Measurements from ENCODE around the gene TOGARAM2.

TOGARAM2 gene

DNA sequence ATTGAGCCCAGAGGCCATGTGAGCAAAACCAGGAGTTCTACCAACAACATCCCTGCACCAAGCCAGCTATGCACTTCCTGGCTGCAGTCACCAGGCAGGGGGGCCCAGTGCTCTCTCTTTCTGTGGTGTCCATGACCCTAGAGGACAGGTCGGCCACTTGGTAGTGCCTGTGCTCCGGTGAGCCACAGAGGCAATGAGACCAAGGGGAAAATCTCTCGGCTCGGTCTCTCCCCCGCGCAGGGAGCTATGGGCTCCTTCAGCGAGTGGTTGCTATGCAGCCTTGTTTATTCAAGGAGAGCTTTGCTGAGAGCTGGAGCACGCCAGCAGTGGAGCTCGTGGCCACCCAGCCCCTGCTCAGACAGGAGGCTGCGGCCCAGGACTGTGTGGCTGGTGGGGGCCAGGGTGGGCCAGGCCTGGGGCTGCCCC, at the start of gene TOGARAM2:
Gene TOGARAM2, plus strand, starts transcription at position 283 of the 426 bp plus-strand sequence. CDS start 13,537 bp downstream, outside the sequence.
- no peaks in the 10 kb centered on the region for H3K4me1 ChIP-seq (ENCODE audit: control insufficient read depth in 1 of 2, insufficient read depth in 1 of 2, low read depth in 1 of 2, low read length in 1 of 2)
- no peaks in the 10 kb centered on the region for H3K36me3 ChIP-seq
- TF ChIP-seq, protein P1, sequence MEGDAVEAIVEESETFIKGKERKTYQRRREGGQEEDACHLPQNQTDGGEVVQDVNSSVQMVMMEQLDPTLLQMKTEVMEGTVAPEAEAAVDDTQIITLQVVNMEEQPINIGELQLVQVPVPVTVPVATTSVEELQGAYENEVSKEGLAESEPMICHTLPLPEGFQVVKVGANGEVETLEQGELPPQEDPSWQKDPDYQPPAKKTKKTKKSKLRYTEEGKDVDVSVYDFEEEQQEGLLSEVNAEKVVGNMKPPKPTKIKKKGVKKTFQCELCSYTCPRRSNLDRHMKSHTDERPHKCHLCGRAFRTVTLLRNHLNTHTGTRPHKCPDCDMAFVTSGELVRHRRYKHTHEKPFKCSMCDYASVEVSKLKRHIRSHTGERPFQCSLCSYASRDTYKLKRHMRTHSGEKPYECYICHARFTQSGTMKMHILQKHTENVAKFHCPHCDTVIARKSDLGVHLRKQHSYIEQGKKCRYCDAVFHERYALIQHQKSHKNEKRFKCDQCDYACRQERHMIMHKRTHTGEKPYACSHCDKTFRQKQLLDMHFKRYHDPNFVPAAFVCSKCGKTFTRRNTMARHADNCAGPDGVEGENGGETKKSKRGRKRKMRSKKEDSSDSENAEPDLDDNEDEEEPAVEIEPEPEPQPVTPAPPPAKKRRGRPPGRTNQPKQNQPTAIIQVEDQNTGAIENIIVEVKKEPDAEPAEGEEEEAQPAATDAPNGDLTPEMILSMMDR (IDR thresholded peaks at IDR 0.05), result no peak
- H3K9me3 ChIP-seq, result no peaks in the 10 kb centered on the region
- no peak within 1 kb of the TSS for H3K4me3 ChIP-seq (ENCODE audit: low read depth in 1 of 2, low read length in 1 of 2)
- no peak within 1 kb of the TSS for H3K27ac ChIP-seq
- H3K27me3 ChIP-seq, result no peaks in the 10 kb centered on the region

DNA sequence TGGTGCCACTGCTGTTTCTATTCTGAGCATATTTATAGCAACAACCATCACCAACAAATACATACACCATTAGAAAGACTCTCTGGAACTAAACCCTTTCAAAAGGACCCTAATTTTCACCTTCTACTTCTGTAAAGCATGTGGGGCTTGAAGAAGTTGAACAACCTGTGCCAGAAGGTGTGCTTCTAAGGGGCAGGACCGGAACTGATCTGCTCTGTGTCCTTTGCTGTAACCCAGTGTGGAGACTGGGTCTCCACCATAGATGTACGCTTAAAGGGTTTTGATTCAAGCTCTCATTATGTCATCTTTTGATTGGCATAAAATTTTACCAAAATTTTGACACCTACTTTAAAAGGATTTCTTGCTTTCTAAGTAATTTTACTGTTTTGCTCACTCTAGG, 46.3 kb upstream of the TOGARAM2 start:
- peaks cover 30% of the 10 kb centered on the region for H3K36me3 ChIP-seq
- no peaks in the 10 kb centered on the region for H3K27me3 ChIP-seq
- no peak overlapping the region for H3K4me3 ChIP-seq (ENCODE audit: low read depth in 1 of 2, low read length in 1 of 2)
- TF ChIP-seq, protein P1 (IDR thresholded peaks at IDR 0.05), result no peak
- H3K9me3 ChIP-seq, result no peaks in the 10 kb centered on the region
- no peak overlapping the region for H3K27ac ChIP-seq
- no peaks in the 10 kb centered on the region for H3K4me1 ChIP-seq (ENCODE audit: control insufficient read depth in 1 of 2, insufficient read depth in 1 of 2, low read depth in 1 of 2, low read length in 1 of 2)

DNA sequence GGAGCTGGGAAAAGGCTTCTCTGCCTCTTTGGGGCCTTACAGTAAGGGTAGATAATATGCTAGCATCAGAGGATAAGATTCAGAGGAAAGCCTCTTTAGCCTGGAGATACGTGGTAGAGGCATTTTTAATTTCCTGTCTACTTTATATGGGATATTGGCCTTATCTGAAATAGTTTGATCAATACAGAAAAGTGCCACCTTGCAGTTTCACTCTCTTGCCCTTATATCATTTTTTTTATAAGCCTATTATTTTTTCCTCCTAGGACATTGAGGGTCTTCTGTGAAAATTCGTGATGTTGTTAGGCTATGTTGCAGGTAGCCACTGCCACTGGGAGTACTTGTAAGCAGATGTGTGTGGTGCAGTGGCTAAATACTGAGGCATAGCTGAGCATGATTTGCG, 40.1 kb upstream of the TOGARAM2 start:
- Histone ChIP-seq H3K4me1 (ENCODE audit: control insufficient read depth in 1 of 2, insufficient read depth in 1 of 2, low read depth in 1 of 2, low read length in 1 of 2) (no peaks in the 10 kb centered on the region), H3K27ac (no peak overlapping the region), H3K4me3 (ENCODE audit: low read depth in 1 of 2, low read length in 1 of 2) (no peak overlapping the region), H3K36me3 (peaks cover 46% of the 10 kb centered on the region), H3K9me3 (no peaks in the 10 kb centered on the region), H3K27me3 (no peaks in the 10 kb centered on the region)
- TF ChIP-seq, protein P1 (IDR thresholded peaks at IDR 0.05), result no peak

DNA sequence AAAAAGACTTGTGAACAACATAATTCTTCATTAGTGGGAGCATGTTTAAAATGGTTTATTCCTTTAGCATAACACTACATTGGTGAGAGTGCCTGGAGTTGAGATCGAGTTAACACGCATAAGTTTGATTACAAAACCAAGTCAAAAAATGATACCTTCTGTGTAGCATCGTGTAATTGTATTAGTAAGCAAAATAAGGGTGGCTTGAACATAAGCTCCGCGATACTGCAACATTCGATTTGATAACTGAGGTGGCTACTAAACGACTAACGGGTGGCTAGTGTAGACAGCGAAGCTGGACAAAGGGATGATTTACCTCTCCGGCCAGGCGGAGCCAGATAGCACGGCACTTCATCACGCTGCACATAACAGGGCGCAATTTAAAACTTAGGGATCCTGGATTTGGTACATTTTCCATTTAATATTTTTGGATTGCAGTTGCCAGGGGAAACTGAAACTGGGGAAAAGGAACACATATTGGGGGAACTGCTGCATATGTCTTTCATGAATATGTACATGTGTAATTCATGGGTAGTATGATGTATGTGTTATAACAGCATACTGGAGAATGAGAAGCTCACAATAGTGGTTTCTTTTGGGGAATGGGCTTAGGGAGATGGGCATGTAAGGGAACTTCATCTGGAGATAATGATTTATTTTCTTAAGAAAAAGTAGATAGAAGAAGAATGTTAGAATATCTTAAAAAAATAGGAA, 36.4 kb upstream of the TOGARAM2 start:
- TF ChIP-seq, protein P1 (IDR thresholded peaks at IDR 0.05), result no peak
- H3K4me3 ChIP-seq (ENCODE audit: low read depth in 1 of 2, low read length in 1 of 2), result no peak overlapping the region
- no peak overlapping the region for H3K27ac ChIP-seq
- H3K27me3 ChIP-seq, result no peaks in the 10 kb centered on the region
- no peaks in the 10 kb centered on the region for H3K4me1 ChIP-seq (ENCODE audit: control insufficient read depth in 1 of 2, insufficient read depth in 1 of 2, low read depth in 1 of 2, low read length in 1 of 2)
- H3K9me3 ChIP-seq, result no peaks in the 10 kb centered on the region
- peaks cover 48% of the 10 kb centered on the region for H3K36me3 ChIP-seq

DNA sequence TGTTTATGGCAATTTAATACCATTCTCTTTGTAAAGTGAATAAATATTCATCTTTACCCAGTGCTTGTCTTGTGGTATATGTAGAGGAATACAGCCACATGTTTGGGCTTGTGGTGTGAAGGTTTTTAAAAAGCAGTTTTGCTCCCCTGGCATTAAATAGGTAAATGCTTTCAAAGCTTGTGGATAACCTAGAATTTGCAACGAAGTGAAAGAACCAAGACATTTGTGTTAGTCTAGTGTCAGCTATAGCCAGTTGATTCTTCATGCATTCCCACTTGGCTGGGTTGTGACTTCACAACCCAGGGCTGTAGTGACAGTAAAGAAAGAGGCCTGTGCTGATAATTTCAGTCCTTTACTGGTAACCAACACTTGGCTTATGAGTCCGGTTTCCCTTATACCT, 32.9 kb upstream of the TOGARAM2 start:
- no peak overlapping the region for H3K4me3 ChIP-seq (ENCODE audit: low read depth in 1 of 2, low read length in 1 of 2)
- H3K36me3 ChIP-seq, result peaks cover 26% of the 10 kb centered on the region
- TF ChIP-seq, protein P1 (IDR thresholded peaks at IDR 0.05), result no peak
- H3K9me3 ChIP-seq, result no peaks in the 10 kb centered on the region
- peaks cover 20 to 24% of the 10 kb centered on the region in 2 experiments for H3K4me1 ChIP-seq (ENCODE audit: control insufficient read depth in 1 of 2, insufficient read depth in 1 of 2, low read depth in 1 of 2, low read length in 1 of 2)
- no peaks in the 10 kb centered on the region for H3K27me3 ChIP-seq
- H3K27ac ChIP-seq, result no peak overlapping the region
